Mucosa of rectum (tissue), 2 donors: ENCODE data around the gene ITIH5.

Source experiments
- H3K27ac ChIP-seq, 2 donors: one replicate each; pipeline ENCODE4 v1.7.0; 2013; ENCODE audit warnings: inconsistent platforms in 2 of 2, low read depth in 2 of 2, low read length in 2 of 2
- H3K27me3 ChIP-seq, 2 donors: one replicate each; pipeline ENCODE4 v1.7.0; 2013; ENCODE audit warnings: low read length in 2 of 2; ENCODE audit not compliant: control insufficient read depth in 2 of 2, insufficient read depth in 2 of 2
- H3K36me3 ChIP-seq, 2 donors: one replicate each; pipeline ENCODE4 v1.7.0; 2013; ENCODE audit warnings: low read length in 2 of 2; ENCODE audit not compliant: control insufficient read depth in 2 of 2, insufficient read depth in 2 of 2
- H3K4me1 ChIP-seq, 2 donors: one replicate each; pipeline ENCODE4 v1.7.0; 2013; ENCODE audit warnings: low read length in 2 of 2, mild to moderate bottlenecking in 1 of 2; ENCODE audit not compliant: control insufficient read depth in 2 of 2, insufficient read depth in 2 of 2
- H3K4me3 ChIP-seq, 2 donors: one replicate each; pipeline ENCODE4 v1.7.0; 2013; ENCODE audit warnings: low read length in 2 of 2
- H3K9ac ChIP-seq, 2 donors: one replicate each; pipeline ENCODE4 v1.7.0; 2013; ENCODE audit warnings: low read length in 2 of 2, low read depth in 1 of 2, mild to moderate bottlenecking in 1 of 2
- H3K9me3 ChIP-seq, 2 donors: one replicate each; pipeline ENCODE4 v1.7.0; 2013; ENCODE audit warnings: low read length in 2 of 2; ENCODE audit not compliant: control insufficient read depth in 2 of 2
- donor health status: healthy.
- donor health status: Normal muscosa, but diverticular disease.

ITIH5 gene

DNA sequence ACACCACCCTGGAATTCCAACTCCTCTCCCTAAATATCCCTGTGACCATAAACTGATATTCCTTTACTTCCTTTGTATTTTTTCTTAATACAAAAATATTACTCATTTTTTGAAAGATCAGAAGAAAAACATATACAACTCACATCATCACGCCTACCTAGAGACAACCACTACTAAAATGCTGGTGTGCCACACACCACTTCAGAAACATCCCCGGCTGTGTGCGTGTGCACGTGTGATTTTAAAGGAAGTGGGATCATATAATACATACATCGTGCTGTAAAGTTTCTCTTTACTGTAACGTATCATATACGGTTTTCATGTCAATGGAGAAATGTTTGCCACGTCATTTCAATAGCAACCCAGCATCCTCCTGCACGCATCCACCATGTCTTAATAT lies 76.5 kb downstream of the ITIH5 start:
- Histone ChIP-seq H3K27ac (no peak overlapping the region), H3K36me3 (no peaks in the 10 kb centered on the region), H3K9me3 (no peaks in the 10 kb centered on the region), H3K27me3 (no peaks in the 10 kb centered on the region), H3K4me1 (no peaks in the 10 kb centered on the region), H3K4me3 (no peak overlapping the region), H3K9ac (no peak overlapping the region)

DNA sequence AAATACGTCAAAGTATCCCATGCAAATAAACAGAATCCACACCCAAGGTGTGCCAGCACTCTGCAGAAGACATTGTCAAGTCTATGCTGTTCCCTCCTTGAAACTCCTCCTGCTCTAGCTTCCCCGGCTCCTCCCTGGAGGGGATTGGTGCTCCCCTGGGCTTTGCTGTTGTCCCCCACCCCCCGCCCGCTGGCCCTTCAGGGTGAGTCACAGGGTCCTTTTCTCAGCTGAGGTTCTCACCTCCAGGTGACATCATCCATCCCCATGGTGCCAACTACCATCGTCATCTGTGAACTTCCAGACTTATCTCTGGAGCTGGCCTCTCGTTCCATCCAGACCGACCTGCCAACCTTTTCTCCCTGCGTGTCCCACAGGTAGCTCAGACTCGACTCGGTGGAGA lies 77.0 kb downstream of the ITIH5 start:
- Histone ChIP-seq H3K4me3 (no peak overlapping the region), H3K36me3 (no peaks in the 10 kb centered on the region), H3K27ac (no peak overlapping the region), H3K27me3 (no peaks in the 10 kb centered on the region), H3K9me3 (no peaks in the 10 kb centered on the region), H3K4me1 (no peaks in the 10 kb centered on the region), H3K9ac (no peak overlapping the region)

DNA sequence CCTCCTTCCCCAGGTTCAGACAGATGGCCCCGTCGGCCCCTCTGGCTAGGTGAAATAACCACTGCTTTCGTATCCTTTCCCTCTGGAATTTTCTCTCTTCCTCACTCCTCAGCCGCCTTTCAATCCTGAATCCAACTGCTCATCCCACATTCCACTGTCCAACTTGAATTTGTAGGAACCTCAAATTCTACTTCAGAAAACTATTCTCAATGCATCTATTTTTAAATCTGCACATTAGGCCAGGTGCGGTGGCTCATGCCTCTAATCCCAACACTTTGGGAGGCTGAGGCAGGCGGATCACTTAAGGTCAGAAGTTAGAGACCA lies 78.9 kb downstream of the ITIH5 start:
- Histone ChIP-seq H3K27me3 (no peaks in the 10 kb centered on the region), H3K9ac (no peak overlapping the region), H3K4me3 (no peak overlapping the region), H3K27ac (no peak overlapping the region), H3K9me3 (no peaks in the 10 kb centered on the region), H3K4me1 (no peaks in the 10 kb centered on the region), H3K36me3 (no peaks in the 10 kb centered on the region)

DNA sequence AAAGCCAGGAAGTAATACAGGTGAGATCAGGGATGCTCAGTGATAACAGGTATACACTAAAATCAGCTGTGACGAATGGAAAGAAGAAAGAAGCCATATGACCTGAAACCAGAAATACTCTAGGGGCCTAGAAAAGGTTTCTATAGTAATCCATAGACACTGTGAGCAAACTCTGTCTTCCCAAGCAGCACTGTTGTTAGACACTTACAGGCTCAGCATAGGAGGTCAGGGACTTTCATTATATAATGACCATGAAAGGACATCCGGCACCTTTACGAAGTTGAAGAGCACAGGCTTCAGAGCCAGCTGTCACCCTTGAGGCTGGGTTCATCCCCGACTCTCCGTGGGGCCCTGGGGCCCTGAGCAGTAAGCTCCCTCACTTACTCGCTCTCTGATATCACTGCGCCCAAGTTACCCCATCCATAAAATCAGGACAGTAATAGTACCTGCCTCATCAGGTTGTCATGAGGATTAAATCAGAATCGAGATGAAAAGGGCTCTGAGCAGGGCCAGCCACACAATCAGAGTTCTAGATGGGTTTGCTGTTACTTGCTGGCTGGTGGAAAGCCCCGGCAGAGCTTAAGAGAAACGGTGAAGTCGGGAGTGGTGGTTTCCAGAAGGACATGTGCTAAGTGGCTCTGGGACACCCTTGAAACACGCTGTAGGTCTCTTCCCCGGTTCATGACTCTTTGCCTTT lies 79.5 kb downstream of the ITIH5 start:
- H3K4me1 ChIP-seq, result no peaks in the 10 kb centered on the region
- no peak overlapping the region for H3K9ac ChIP-seq
- no peak overlapping the region for H3K27ac ChIP-seq
- H3K4me3 ChIP-seq, result no peak overlapping the region
- H3K36me3 ChIP-seq, result no peaks in the 10 kb centered on the region
- H3K27me3 ChIP-seq, result no peaks in the 10 kb centered on the region
- no peaks in the 10 kb centered on the region for H3K9me3 ChIP-seq

DNA sequence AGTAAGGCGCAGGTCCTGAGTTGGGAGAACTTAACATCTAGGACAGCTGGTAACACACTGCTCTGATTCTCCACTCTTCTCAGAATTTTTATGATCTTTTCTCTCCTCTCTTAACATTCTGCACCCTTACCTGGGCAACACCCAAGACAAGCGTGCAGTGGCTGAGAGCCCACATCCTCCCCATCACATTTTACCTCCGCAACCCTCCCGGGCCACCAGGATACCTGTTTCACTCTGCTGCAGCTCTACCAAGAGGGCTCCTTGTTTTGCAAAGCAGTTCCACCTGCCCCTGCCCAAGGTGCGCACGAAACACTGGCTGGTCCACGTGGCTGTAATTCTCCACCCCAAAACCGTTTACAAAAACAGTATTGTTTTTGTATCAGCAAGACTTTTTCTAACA lies 81.5 kb downstream of the ITIH5 start:
- Histone ChIP-seq H3K4me3 (no peak overlapping the region), H3K9me3 (no peaks in the 10 kb centered on the region), H3K27ac (no peak overlapping the region), H3K4me1 (no peaks in the 10 kb centered on the region), H3K36me3 (no peaks in the 10 kb centered on the region), H3K27me3 (no peaks in the 10 kb centered on the region), H3K9ac (no peak overlapping the region)

DNA sequence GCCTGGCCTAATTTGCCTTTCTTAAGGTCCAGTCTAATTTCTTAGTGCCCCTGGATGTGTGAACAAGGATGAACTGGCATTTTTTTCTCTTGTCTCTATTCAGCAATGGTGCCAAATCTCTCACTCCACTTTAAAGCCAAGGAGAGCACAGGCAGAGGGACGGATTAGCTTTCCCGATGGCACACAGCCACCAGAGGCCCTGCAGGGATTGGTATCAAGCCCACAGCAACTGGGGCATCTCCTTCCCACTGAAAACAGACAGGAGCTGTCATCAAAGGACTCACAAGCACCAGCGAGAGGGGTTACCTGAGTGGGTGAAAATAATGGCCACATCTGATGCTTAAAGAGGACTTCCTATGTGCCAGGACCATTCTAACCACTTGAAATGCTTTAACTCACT lies 83.1 kb downstream of the ITIH5 start:
- H3K4me3 ChIP-seq, result no peak overlapping the region
- H3K9me3 ChIP-seq, result no peaks in the 10 kb centered on the region
- no peaks in the 10 kb centered on the region for H3K4me1 ChIP-seq
- H3K27ac ChIP-seq, result no peak overlapping the region
- no peaks in the 10 kb centered on the region for H3K27me3 ChIP-seq
- no peaks in the 10 kb centered on the region for H3K36me3 ChIP-seq
- no peak overlapping the region for H3K9ac ChIP-seq

DNA sequence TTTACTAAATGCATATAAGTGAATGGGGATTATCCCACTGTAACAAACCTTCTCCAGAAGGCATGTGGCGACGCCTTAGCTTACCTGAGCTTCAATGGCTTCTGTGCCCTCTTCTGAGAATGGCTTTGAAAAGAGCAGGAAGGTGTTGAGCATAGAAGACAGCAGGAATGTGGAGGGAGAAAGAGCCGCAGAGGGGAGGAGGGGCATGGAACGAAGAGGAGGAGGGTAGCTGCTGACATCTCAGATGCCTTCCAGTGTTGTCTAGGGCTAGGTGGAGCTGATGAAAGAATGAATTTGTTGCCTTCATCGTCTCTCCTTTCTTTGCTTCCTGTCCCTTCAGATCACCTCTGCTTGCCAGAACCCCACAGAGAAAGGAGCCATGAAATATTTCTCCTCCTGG lies 86.2 kb downstream of the ITIH5 start:
- H3K4me3 ChIP-seq, result no peak overlapping the region
- no peak overlapping the region for H3K9ac ChIP-seq
- H3K27me3 ChIP-seq, result no peaks in the 10 kb centered on the region
- no peaks in the 10 kb centered on the region for H3K4me1 ChIP-seq
- no peaks in the 10 kb centered on the region for H3K9me3 ChIP-seq
- no peaks in the 10 kb centered on the region for H3K36me3 ChIP-seq
- no peak overlapping the region for H3K27ac ChIP-seq

DNA sequence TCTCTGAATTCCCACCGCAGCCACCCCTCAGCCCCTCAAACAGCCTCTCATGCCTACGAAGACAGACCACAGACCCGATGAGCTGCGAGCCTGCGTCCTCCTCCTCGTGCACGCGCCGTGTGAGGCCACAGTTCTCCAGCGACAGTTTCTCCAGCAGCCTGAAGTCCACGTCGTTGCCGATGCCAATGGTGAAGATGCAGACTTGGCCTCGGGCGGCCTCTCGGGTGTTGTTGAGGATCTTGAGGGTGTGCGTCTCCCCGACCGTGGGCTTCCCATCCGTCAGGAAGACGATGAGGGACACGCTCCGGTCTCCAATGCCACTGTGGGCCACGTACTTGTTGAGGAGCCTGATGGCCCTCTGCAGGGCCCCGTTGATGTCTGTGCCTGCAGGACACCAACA lies 87.1 kb downstream of the ITIH5 start:
- H3K4me3 ChIP-seq, result no peak overlapping the region
- no peaks in the 10 kb centered on the region for H3K9me3 ChIP-seq
- H3K4me1 ChIP-seq, result no peaks in the 10 kb centered on the region
- no peak overlapping the region for H3K27ac ChIP-seq
- no peaks in the 10 kb centered on the region for H3K27me3 ChIP-seq
- H3K36me3 ChIP-seq, result no peaks in the 10 kb centered on the region
- H3K9ac ChIP-seq, result no peak overlapping the region

DNA sequence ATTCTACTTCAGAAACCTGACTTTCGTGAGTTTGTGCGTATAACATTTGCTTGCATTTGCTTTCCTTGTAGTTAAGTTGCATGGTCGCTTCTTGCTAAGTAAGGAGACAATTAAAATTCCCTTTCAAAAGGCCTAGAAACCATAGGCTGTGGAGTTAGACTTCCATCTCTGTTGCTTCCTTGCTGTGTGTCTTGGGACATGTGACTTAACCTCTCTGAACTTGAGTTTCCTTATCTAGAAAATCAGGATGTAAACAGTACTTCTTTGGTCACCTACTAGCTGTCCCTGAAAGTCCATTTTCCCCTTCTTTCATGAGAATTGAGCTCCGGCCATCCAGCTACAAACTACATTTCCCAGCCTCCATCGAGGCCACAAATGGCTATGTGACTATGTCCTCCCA lies 89.2 kb downstream of the ITIH5 start:
- no peak overlapping the region for H3K9ac ChIP-seq
- H3K4me1 ChIP-seq, result no peaks in the 10 kb centered on the region
- no peaks in the 10 kb centered on the region for H3K36me3 ChIP-seq
- no peaks in the 10 kb centered on the region for H3K9me3 ChIP-seq
- H3K27me3 ChIP-seq, result no peaks in the 10 kb centered on the region
- no peak overlapping the region for H3K27ac ChIP-seq
- H3K4me3 ChIP-seq, result no peak overlapping the region

DNA sequence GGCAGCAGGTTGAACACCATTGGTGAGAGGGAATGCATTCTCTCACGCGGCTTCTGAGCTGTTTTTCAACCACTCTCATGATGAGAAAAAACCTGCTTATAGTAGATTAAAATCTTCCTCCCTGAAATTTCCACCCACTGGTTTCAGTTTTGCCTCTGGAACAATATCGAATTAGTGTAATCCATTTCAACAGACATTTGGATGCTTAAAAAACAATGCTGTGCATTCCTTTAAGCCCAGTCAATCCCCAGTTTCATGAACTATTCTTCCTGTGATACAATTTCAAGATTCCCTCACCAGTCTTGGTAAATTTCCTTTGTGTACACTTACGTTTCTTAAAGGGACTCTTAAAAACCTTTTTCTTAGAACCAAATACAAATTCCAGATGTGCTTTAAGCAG lies 89.6 kb downstream of the ITIH5 start:
- no peak overlapping the region for H3K27ac ChIP-seq
- H3K36me3 ChIP-seq, result no peaks in the 10 kb centered on the region
- no peak overlapping the region for H3K9ac ChIP-seq
- H3K27me3 ChIP-seq, result no peaks in the 10 kb centered on the region
- no peak overlapping the region for H3K4me3 ChIP-seq
- no peaks in the 10 kb centered on the region for H3K9me3 ChIP-seq
- H3K4me1 ChIP-seq, result no peaks in the 10 kb centered on the region

DNA sequence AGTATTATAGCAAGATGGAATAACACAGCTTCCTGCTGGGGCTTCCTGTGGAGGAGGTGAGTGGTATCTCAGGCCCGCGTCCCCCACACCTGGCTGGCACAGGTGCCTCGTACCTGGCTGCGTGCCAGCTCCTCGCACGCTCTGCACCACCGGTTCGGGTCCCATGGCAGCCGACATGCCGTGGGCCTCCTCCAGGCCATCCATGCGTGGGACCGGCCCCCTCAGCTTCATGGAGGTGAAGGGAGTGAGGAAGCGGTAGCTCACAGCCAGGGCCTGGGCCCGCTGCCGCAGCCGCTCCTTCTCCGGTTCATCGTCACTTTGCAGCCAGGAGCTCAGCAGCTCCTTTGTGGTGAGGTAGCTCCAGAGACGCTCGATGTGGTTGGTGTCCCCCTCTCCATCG lies 90.4 kb downstream of the ITIH5 start:
- H3K27me3 ChIP-seq, result no peaks in the 10 kb centered on the region
- H3K9me3 ChIP-seq, result no peaks in the 10 kb centered on the region
- H3K27ac ChIP-seq, result no peak overlapping the region
- no peaks in the 10 kb centered on the region for H3K4me1 ChIP-seq
- no peak overlapping the region for H3K4me3 ChIP-seq
- no peak overlapping the region for H3K9ac ChIP-seq
- H3K36me3 ChIP-seq, result no peaks in the 10 kb centered on the region
